ENCODE measurements around the gene SUGP2.
"Not testable (repeated sequence)": the region's sequence is repeated elsewhere in the genome, so short reads cannot be mapped to it uniquely, and the experiment has no call there.

Gene SUGP2

GRCh38 chr19:19028526-19028925 lies 4.8 kb downstream of the SUGP2 start:
- DNase-seq = no peak

GRCh38 chr19:19027228-19027627 lies 6.1 kb downstream of the SUGP2 start:
- no peak for DNase-seq

- DNase-seq = no peak
Observed at GRCh38 chr19:19026299-19026971, 6.9 kb downstream of the SUGP2 start.

GRCh38 chr19:19025861-19026260 lies 7.5 kb downstream of the SUGP2 start:
- DNase-seq = no peak

GRCh38 chr19:19023376-19023775 lies 9.9 kb downstream of the SUGP2 start:
- DNase-seq = not testable (repeated sequence)

- DNase-seq = no peak
Observed at GRCh38 chr19:19022380-19022961, 10.8 kb downstream of the SUGP2 start.

GRCh38 chr19:19021115-19021514 lies 12.2 kb downstream of the SUGP2 start:
- DNase-seq = no peak

GRCh38 chr19:19010551-19010950 lies 22.8 kb downstream of the SUGP2 start:
- no peak for DNase-seq

GRCh38 chr19:19009951-19010350 lies 23.4 kb downstream of the SUGP2 start:
- DNase-seq = no peak

GRCh38 chr19:19006213-19006612 lies 27.1 kb downstream of the SUGP2 start:
- no peak for DNase-seq

GRCh38 chr19:19004144-19004543 lies 29.2 kb downstream of the SUGP2 start:
- DNase-seq = no peak

GRCh38 chr19:18999896-19000620 lies 33.3 kb downstream of the SUGP2 start:
- DNase-seq = no peak

- no peak for DNase-seq
Observed at GRCh38 chr19:18999016-18999758, 34.1 kb downstream of the SUGP2 start.

GRCh38 chr19:18998276-18998675 lies 35.0 kb downstream of the SUGP2 start:
- no peak for DNase-seq

GRCh38 chr19:18996796-18997394 lies 36.4 kb downstream of the SUGP2 start:
- no peak for DNase-seq

GRCh38 chr19:18996351-18996750 lies 37.0 kb downstream of the SUGP2 start:
- no peak for DNase-seq

GRCh38 chr19:18995804-18996241 lies 37.5 kb downstream of the SUGP2 start:
- no peak for DNase-seq

GRCh38 chr19:18993115-18993514 lies 40.2 kb downstream of the SUGP2 start:
- DNase-seq = no peak

- no peak for DNase-seq
Observed at GRCh38 chr19:18992696-18993095, 40.6 kb downstream of the SUGP2 start.

- no peak for DNase-seq
Observed at GRCh38 chr19:18991468-18991867, 41.8 kb downstream of the SUGP2 start.

GRCh38 chr19:18991006-18991405 lies 42.3 kb downstream of the SUGP2 start:
- no peak for DNase-seq

GRCh38 chr19:18990128-18990708 lies 43.1 kb downstream of the SUGP2 start:
- DNase-seq = no peak

- DNase-seq = no peak
Observed at GRCh38 chr19:18989316-18989715, 44.0 kb downstream of the SUGP2 start.
